ENCODE measurements around the gene SULT1C2.
"Not testable (repeated sequence)": the region's sequence is repeated elsewhere in the genome, so short reads cannot be mapped to it uniquely, and the experiment has no call there.

Gene SULT1C2

DNA sequence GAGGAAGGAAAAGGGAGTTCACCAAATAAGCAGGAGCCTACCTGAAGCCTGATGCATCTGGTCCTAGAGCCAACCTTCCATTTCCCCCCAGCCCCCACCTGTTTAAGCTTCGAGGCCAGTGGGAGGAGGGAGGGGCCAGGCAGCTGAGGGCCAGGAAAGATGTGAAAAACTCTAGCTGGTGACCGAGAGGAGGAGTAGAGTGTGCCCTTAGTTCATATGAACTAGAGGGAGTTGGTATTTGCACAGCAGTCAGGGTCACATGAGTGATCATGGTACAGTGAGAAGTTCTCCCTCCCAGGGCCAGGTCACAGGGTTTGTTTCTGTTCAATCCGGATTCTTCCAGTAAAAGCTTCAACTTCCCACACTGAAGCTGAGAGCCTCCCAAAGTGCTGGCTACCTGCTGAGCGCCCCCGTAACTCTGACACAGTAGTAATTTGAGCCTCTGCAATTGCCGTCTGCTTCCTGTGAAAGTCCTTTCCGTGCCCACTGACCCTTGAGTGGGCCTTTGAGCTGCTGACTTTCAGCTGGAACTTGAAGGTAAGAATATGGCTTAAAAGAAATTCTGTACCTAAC is at the start of gene SULT1C2:
SULT1C2 (plus strand) TSS at position 362 of the 573 bp plus-strand sequence. CDS start 4,773 bp downstream, outside the sequence.
- in situ Hi-C loops (cut with MboI; ENCODE audit: low sequenced_read_pairs) = no loop called here

GRCh38 chr2:108239786-108240185 is 48.9 kb upstream of the SULT1C2 start, which contains the start of gene SULT1C3:
Gene SULT1C3, plus strand, starts transcription at chr2:108239968. Its CDS starts 7,227 bp downstream, at chr2:108247195.
- in situ Hi-C loops (cut with MboI; ENCODE audit: low sequenced_read_pairs) = no loop called here

DNA sequence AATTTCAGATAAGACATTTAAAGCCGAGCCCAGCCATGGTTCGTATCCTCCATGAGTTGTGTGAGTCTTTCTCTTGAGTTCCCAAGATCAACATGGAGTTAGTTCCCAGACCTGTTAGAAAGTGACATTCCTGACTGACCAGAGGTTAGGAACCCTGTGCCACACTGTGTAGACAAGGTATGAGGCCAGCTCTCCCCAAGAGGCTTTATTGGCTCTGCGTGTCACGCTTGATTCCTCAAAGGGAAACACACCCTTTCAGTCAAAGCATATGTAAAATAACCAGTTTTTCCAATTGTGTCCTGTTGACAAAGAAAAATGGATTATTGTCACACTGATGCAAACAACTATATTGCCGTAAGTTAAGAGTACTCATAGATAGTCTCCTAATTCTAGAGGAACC is 47.7 kb upstream of the SULT1C2 start:
- in situ Hi-C loops (cut with MboI; ENCODE audit: low sequenced_read_pairs) = no loop called here

DNA sequence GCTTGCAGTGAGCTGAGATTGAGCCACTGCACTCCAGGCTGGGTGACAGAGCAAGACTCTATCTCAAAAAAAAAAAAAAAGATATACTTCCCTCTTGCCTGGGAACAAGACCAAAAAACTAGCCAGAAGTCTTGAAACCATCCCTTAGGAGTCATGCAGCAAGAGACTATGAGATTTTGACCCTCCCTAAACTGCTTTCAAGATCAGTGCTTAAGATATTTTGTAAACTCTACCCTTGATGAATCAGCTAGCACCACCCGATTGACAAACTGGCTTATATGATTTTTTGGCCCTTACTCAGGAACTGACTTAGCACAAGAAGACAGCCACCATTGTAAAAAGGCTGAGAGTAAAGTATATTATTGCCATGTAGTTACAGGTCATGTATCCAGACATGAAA is 45.1 kb upstream of the SULT1C2 start:
- in situ Hi-C loops (cut with MboI; ENCODE audit: low sequenced_read_pairs) = no loop called here

DNA sequence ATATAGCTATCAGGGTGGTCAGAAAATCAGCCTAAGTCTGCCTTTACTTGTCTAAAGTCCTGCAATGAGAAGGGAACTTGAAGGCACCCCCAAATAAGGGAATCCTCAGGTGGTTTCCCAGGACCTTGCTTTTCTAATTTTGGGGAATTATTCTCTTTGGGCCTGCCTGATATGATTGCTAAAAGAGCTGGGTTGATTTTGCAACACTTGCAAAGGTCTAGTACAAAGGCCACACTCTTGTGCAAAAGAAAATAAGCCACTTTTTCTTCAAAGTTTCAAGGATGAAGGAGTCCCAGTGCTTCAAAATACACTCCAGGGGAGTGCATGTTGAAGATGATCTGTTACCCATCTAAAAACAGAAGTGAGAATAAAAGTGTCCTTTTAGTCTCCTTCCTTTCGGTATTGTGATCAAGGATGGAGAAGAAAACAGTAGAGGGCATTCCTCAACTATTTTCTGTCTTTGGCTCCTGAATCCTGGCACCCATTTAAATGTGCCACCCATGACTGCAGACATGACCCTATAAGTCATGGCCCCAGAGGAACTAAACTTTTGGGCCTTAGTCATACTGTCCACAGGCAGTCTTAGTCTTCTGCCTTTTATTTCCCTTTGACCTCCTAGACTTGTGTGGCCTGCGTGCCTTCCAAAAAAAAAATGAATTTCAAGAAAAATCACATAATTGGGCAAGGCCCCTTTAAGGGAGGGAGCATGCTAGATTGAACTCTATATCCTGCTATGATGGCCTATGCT is 43.9 kb upstream of the SULT1C2 start:
- in situ Hi-C loops (cut with MboI; ENCODE audit: low sequenced_read_pairs) = no loop called here

- in situ Hi-C loops (cut with MboI; ENCODE audit: low sequenced_read_pairs) = no loop called here
These were observed 35.6 kb upstream of the SULT1C2 start for GRCh38 chr2:108253106-108253505.

GRCh38 chr2:108257757-108258331 is 30.9 kb upstream of the SULT1C2 start:
- in situ Hi-C loops (cut with MboI; ENCODE audit: low sequenced_read_pairs) = no loop called here

GRCh38 chr2:108260773-108261172 is 27.9 kb upstream of the SULT1C2 start:
- in situ Hi-C loops (cut with MboI; ENCODE audit: low sequenced_read_pairs) = no loop called here

DNA sequence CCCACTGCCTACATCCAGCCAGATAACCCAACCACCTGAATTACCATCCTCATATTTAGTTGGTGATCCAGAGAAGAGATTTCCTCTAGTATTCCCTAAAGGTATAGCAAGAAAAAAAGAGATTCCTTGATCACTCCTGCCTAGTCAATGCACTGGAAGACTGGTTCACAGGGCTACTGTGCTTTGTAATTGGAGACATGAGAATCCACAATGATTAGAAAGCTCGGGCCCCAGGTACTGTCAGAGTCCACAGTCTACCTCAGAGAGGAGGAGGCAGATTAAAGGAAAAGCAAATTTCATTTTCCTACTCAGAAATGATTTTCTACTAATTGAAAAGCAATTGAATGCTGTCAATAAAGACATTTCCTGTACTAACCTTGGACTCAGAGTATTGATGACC is 26.7 kb upstream of the SULT1C2 start:
- in situ Hi-C loops (cut with MboI; ENCODE audit: low sequenced_read_pairs) = no loop called here

DNA sequence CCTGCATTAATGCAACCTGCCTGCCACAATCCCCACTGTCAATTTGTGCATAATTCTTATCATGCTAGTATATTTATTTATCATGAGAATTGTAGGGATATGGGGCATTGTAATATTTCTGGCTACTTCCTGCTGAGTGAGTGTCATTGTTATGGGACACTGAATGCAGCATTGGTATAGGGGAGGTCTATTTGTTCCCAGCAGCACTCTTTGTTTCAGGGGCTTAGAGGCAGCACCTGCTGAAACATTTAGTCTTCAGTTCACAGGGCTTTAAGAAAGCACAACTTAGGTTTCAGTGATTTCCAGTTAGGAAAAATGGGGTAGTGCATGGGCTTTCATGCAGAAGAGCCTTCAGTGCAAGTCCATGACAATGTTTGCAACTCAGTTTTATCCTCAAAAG is 25.3 kb upstream of the SULT1C2 start:
- in situ Hi-C loops (cut with MboI; ENCODE audit: low sequenced_read_pairs) = no loop called here

- in situ Hi-C loops (cut with MboI; ENCODE audit: low sequenced_read_pairs) = no loop called here
These were observed 22.5 kb upstream of the SULT1C2 start for GRCh38 chr2:108266218-108266617.

- in situ Hi-C loops (cut with MboI; ENCODE audit: low sequenced_read_pairs) = no loop called here
These were observed 21.6 kb upstream of the SULT1C2 start for GRCh38 chr2:108267101-108267500.

DNA sequence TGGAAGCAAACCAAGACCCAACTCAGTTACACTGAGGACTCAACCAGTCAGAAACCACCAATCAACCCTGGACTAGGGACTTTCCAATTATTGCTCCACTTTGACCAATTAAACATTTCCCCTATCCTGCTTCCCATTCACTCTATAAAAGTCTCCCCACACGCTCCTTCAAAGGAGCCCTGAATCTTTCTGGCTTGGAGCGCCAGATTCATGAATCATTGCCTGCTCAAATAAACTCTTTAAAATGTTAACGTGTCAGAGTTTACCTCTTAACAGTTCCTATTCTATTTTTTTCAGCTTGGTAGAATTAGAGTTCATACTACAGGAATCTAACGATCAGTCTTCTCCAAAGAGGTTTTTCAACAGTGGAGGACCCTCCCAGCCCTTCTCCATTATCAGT is 20.7 kb upstream of the SULT1C2 start:
- in situ Hi-C loops (cut with MboI; ENCODE audit: low sequenced_read_pairs) = no loop called here

DNA sequence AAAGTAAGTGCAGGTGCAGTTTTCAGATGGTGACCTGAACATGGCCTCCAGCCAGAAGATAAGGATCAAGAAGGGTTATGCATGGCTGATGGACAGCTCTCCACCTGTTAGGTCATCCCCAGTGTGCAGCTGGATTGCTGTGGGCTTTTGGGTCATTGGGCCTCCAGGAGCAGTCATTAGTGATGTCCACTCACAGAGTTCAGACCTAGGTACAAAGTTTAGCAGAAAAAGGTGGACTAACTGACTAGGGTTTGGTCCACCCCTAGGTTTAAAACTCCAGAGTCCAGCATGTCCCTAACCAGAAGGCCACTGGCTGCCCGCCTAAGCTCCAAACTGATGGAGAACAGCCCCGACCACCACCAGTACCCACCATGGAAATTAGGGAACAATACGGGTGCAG is 18.3 kb upstream of the SULT1C2 start:
- in situ Hi-C loops (cut with MboI; ENCODE audit: low sequenced_read_pairs) = no loop called here

- in situ Hi-C loops (cut with MboI; ENCODE audit: low sequenced_read_pairs) = no loop called here
These were observed 17.8 kb upstream of the SULT1C2 start for GRCh38 chr2:108270768-108271506.

DNA sequence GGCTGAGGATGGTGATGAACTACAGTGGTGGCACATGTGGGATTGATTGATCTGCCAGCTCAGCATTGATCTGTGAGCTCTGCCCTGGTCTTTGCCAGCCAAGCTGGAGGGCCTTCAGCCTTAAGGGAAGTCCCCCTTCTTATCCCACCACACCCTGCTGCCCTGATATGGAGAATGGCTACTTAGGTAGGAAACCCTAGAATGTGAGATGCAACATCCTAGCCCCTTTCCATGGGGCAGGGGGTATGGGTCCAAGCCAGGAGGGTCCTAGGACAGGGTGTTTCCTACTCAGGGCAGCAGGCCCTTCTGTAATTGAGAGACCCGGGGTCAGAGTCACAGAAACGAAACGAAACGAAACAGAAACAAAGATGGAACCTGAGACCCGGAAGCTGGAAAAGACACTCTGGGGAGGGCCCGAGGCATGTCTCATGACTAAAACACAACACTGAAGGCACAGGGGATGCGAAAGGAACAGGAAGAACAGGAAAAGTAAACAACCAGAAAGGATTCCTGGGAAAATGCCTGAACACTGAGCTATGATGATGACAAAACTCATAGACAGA is 16.9 kb upstream of the SULT1C2 start:
- in situ Hi-C loops (cut with MboI; ENCODE audit: low sequenced_read_pairs) = no loop called here

DNA sequence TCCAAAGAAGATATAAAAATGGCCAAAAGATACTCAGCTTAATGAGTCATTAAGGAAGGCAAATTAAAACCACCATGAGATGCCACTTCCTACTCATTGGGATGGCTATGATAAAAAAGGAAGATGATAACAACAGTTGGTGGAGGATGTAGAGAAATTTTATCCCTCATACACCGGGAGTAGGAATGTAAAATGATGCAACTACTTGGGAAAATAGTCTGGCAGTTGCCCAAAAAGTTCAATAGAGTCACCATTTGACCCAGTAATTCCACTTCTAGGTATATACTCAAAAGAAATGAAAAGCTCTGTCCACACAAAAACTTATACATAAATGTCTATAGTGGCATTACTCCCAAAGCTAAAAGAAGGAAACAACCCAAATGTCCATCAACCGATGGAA is 10.1 kb upstream of the SULT1C2 start:
- in situ Hi-C loops (cut with MboI; ENCODE audit: low sequenced_read_pairs) = no loop called here

- in situ Hi-C loops (cut with MboI; ENCODE audit: low sequenced_read_pairs) = no loop called here
These were observed 9.2 kb upstream of the SULT1C2 start for GRCh38 chr2:108279468-108279867.

DNA sequence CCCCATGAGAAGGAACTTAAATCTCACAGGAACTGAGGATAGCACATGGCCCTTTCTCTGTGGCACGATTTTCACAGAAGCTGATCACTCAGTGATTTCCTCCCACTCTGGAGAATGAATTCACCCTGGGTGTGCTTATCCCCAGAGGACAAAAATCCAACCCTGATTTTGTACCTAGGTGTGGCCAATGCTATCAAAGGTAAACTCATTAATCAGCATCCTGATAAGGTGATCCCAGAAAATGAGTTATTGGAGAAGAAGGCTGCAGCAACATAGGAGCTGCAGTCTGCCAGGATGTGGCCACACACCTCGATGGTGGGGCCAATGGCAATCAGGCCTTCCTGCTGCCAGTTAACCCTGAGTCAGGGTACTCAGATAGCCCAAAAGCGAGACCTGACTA is 8.2 kb upstream of the SULT1C2 start:
- in situ Hi-C loops (cut with MboI; ENCODE audit: low sequenced_read_pairs) = no loop called here

DNA sequence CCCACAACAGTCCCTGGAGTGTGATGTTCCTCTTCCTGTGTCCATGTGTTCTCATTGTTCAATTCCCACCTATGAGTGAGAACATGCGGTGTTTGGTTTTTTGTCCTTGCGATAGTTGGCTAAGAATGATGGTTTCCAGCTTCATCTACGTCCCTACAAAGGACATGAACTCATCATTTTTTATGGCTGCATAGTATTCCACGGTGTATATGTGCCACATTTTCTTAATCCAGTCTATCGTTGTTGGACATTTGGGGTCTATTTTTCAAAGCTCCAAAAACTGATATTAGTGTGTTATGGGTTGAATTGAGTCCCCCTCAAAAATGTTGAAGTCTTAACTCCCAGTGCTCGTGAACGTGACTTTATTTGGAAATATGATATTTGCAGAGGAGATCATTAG is 4.1 kb upstream of the SULT1C2 start:
- in situ Hi-C loops (cut with MboI; ENCODE audit: low sequenced_read_pairs) = not testable (repeated sequence)

DNA sequence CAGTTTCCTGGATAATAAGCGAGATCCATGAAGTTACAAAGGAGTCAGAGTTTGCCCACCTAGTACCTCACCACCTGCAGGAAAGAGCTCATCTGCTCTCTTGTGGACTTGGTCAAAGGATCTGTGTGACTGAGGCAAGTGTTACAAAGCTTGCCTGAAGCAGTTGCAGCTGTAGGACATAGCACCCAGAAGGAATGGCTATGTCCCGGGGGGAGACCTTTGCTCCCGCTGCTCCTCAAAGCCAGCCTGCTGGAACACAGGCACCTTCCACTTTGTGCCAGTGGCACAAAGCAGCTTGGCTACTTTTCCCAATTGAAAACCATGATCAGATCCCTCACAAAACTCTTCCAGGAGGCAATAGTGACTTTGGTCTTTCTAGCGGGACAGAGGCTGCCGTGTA is 3.1 kb upstream of the SULT1C2 start:
- in situ Hi-C loops (cut with MboI; ENCODE audit: low sequenced_read_pairs) = no loop called here
